HEK293 (cell line): Measurements from ENCODE around the gene LRRC74B.

Experiments used
- CTCF ChIA-PET: fragments of 350-600 bp; formaldehyde crosslinking; extraction: SDS; loops from one replicate; lab custom pipeline; 2021; ENCODE audit warnings: antibody characterized with exemption; lab: Yijun Ruan, JAX
- POLR2A ChIA-PET: fragments of 300-600 bp; formaldehyde crosslinking; extraction: SDS; loops from one replicate; lab custom pipeline; 2020; ENCODE audit warnings: antibody characterized with exemption, inconsistent platforms; lab: Yijun Ruan, JAX
- H3K27ac ChIP-seq: fragments of 200-500 bp; sonication (Bioruptor generic); 2 replicates; pipeline ENCODE4 v1.5.1; 2014; ENCODE audit warnings: low read depth, low read length, control low read depth, inconsistent platforms; ENCODE audit errors: extremely low read depth
- H3K36me3 ChIP-seq, 2 experiments: fragments of 200-500 bp in 1 of 2; sonication (Bioruptor generic) in 1 of 2; 1 replicate in 1 of 2; 2 replicates in 1 of 2; pipeline ENCODE4 v1.5.1; 2014 to 2017; ENCODE audit warnings: inconsistent platforms in 2 of 2, low read length in 2 of 2; ENCODE audit not compliant: control insufficient read depth in 2 of 2, insufficient read depth in 1 of 2
- H3K4me1 ChIP-seq: fragments of 200-500 bp; sonication (Bioruptor generic); 2 replicates; pipeline ENCODE4 v1.5.1; 2014; ENCODE audit warnings: mild to moderate bottlenecking, low read length, inconsistent platforms; ENCODE audit not compliant: control insufficient read depth, insufficient read depth
- H3K4me3 ChIP-seq: 2 replicates; pipeline ENCODE4 v1.5.1; 2011; ENCODE audit warnings: low read depth, mild to moderate bottlenecking, control low read depth, low read length, moderate library complexity
- H3K9me3 ChIP-seq: fragments of 200-500 bp; sonication (Bioruptor generic); 2 replicates; pipeline ENCODE4 v1.5.1; 2014; ENCODE audit warnings: low read depth, low read length, inconsistent platforms; ENCODE audit not compliant: control insufficient read depth, insufficient read depth
- CTCF ChIP-seq: fragments of 450-650 bp; formaldehyde crosslinking; IDR thresholded peaks from 2 replicates; pipeline ENCODE4 v1.5.1; 2016; ENCODE audit warnings: missing biosample characterization, missing genetic modification characterization
- GLIS2 ChIP-seq: fragments of 450-650 bp; formaldehyde crosslinking; IDR thresholded peaks from 2 replicates; pipeline ENCODE4 v1.5.1; 2016; ENCODE audit warnings: missing biosample characterization, missing genetic modification characterization
- SALL2 ChIP-seq: fragments of 450-650 bp; formaldehyde crosslinking; IDR thresholded peaks from 2 replicates; pipeline ENCODE4 v1.5.0; 2017; ENCODE audit warnings: missing biosample characterization, mild to moderate bottlenecking, missing genetic modification characterization, borderline replicate concordance
- YY2 ChIP-seq: fragments of 450-650 bp; formaldehyde crosslinking; IDR thresholded peaks from 2 replicates; pipeline ENCODE4 v1.5.1; 2016; ENCODE audit warnings: missing biosample characterization, missing genetic modification characterization
- ZBTB44 ChIP-seq: fragments of 450-650 bp; IDR thresholded peaks from 2 replicates; pipeline ENCODE4 v1.5.1; 2018; ENCODE audit warnings: missing biosample characterization, mild to moderate bottlenecking, missing genetic modification characterization
- ZBTB6 ChIP-seq: fragments of 450-650 bp; formaldehyde crosslinking; IDR thresholded peaks from 2 replicates; pipeline ENCODE4 v1.5.1; 2017; ENCODE audit warnings: missing biosample characterization, missing genetic modification characterization
- ZNF112 ChIP-seq: fragments of 450-650 bp; formaldehyde crosslinking; IDR thresholded peaks from 2 replicates; pipeline ENCODE4 v1.5.0; 2017; ENCODE audit warnings: missing biosample characterization, missing genetic modification characterization
- ZNF121 ChIP-seq: fragments of 450-650 bp; formaldehyde crosslinking; IDR thresholded peaks from 2 replicates; pipeline ENCODE4 v1.5.1; 2016; ENCODE audit warnings: missing biosample characterization, missing genetic modification characterization
- ZNF24 ChIP-seq: fragments of 450-650 bp; formaldehyde crosslinking; IDR thresholded peaks from 2 replicates; pipeline ENCODE4 v1.5.1; 2016; ENCODE audit warnings: missing biosample characterization, missing genetic modification characterization
- ZNF248 ChIP-seq: fragments of 450-650 bp; formaldehyde crosslinking; IDR thresholded peaks from 2 replicates; pipeline ENCODE4 v1.5.1; 2017; ENCODE audit warnings: missing biosample characterization, missing genetic modification characterization
- ZNF302 ChIP-seq: fragments of 450-650 bp; formaldehyde crosslinking; IDR thresholded peaks from 2 replicates; pipeline ENCODE4 v1.5.1; 2016; ENCODE audit warnings: missing biosample characterization, missing genetic modification characterization, low read depth
- ZNF488 ChIP-seq: fragments of 450-650 bp; formaldehyde crosslinking; IDR thresholded peaks from 2 replicates; pipeline ENCODE4 v1.5.1; 2016; ENCODE audit warnings: missing biosample characterization, missing genetic modification characterization
- ZNF639 ChIP-seq: fragments of 450-650 bp; formaldehyde crosslinking; IDR thresholded peaks from 2 replicates; pipeline ENCODE4 v1.5.1; 2016; ENCODE audit warnings: missing biosample characterization, missing genetic modification characterization
- ZNF76 ChIP-seq: fragments of 450-650 bp; formaldehyde crosslinking; IDR thresholded peaks from 2 replicates; pipeline ENCODE4; 2016; ENCODE audit warnings: low read depth, missing biosample characterization, missing genetic modification characterization, borderline replicate concordance

The LRRC74B gene

GRCh38 chr22:21018314-21018713 is 27.4 kb upstream of the LRRC74B start:
- H3K36me3 ChIP-seq, result no peaks in the 10 kb centered on the region
- H3K27ac ChIP-seq, result no peak overlapping the region
- H3K4me1 ChIP-seq, result no peaks in the 10 kb centered on the region
- POLR2A ChIA-PET, result no interaction called here
- H3K9me3 ChIP-seq, result no peaks in the 10 kb centered on the region
- H3K4me3 ChIP-seq, result no peak overlapping the region
- CTCF ChIA-PET, result interaction anchor here (0.7 kb wide), 2 partner anchors 74 to 81 kb away, joined by 3 read pairs; no protein-coding TSS in a partner anchor
- TF ChIP-seq ZNF488 (tag by site-specific recombination) (no peak), ZNF639 (no peak), ZNF24 (tag by site-specific recombination) (no peak), ZNF121 (tag by site-specific recombination) (no peak), ZNF112 (tag by site-specific recombination) (no peak), ZNF302 (tag by site-specific recombination) (no peak), ZNF76 (no peak), SALL2 (no peak)

- Histone ChIP-seq H3K4me1 (no peaks in the 10 kb centered on the region), H3K36me3 (no peaks in the 10 kb centered on the region), H3K27ac (no peak overlapping the region), H3K9me3 (no peaks in the 10 kb centered on the region), H3K4me3 (no peak overlapping the region)
- TF ChIP-seq CTCF (peak; percentile 70), ZNF248 (no peak), ZBTB44 (no peak), GLIS2 (peak; percentile 30; the same call in 1 of the 2 replicates)
- ChIA-PET POLR2A (interaction anchor here (1.3 to 1.5 kb wide), 2 partner anchors 19 to 39 kb away, joined by 4 to 7 read pairs; partner anchors contain the start of genes LZTR1 and THAP7), CTCF (interaction anchor here (0.5 to 2.0 kb wide), 24 partner anchors 8 to 1024 kb away, joined by 3 to 10 read pairs (median 4); no protein-coding TSS in a partner anchor)
These were observed 24.8 kb upstream of the LRRC74B start for GRCh38 chr22:21020802-21021429.

GRCh38 chr22:21022507-21022906 is 23.2 kb upstream of the LRRC74B start:
- no peak overlapping the region for H3K27ac ChIP-seq
- POLR2A ChIA-PET, result no interaction called here
- H3K9me3 ChIP-seq, result no peaks in the 10 kb centered on the region
- no peaks in the 10 kb centered on the region for H3K4me1 ChIP-seq
- CTCF ChIA-PET, result interaction anchor here (1.6 to 2.0 kb wide), 3 partner anchors 16 to 80 kb away, joined by 6 to 10 read pairs (median 6); no protein-coding TSS in a partner anchor
- no peak overlapping the region for H3K4me3 ChIP-seq
- no peaks in the 10 kb centered on the region for H3K36me3 ChIP-seq
- TF ChIP-seq ZBTB6 (tag by site-specific recombination), result no peak
- no peak for TF ChIP-seq YY2 (tag by site-specific recombination)
